Erythroblast (primary cell): ENCODE results near the gene PLXNA1.

Experiments used
- GATA1 ChIP-seq: IDR thresholded peaks from 2 replicates; pipeline ENCODE4 v1.6.1; 2011; ENCODE audit warnings: low read depth, mild to moderate bottlenecking, control low read depth, low read length, moderate library complexity
- POLR2A ChIP-seq: IDR thresholded peaks from 2 replicates; pipeline ENCODE4 v1.6.1; 2011; ENCODE audit warnings: mild to moderate bottlenecking, low read length

DNA sequence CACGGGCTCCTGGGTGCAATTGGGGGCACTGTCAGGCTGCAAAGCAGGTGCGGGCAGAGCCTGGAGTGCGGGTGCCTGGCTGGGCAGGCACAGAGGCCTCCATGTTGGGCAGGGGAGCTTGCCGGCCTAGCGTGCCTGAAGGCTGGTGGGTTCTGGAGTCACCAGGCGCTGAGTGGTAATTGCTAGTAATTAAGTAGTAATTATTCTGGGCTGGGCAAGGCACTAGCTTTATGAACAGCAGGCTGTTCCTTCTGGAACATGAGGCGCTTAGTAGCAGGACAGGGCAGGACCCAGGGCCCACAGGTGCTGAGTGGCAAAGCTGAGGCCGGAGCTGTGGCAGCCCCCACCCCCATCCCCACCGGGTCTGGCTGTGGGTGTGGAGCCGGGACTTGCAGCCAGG lies 25.3 kb downstream of the PLXNA1 start:
- TF ChIP-seq POLR2A (no peak), GATA1 (no peak)
